DND-41 (cell line): ENCODE results near the gene RAB39B.

Experiments used
- EZH2 ChIP-seq: IDR thresholded peaks from 3 replicates; pipeline ENCODE4 v1.6.1; 2012; ENCODE audit warnings: borderline replicate concordance, low read depth, mild to moderate bottlenecking, moderate library complexity, low read length, inconsistent platforms; ENCODE audit not compliant: severe bottlenecking
- TF ChIP-seq, protein P1 (sequence below): IDR thresholded peaks from 2 replicates; pipeline ENCODE4 v1.5.1; 2012; ENCODE audit warnings: borderline replicate concordance, low read length, moderate library complexity, mild to moderate bottlenecking; ENCODE audit not compliant: poor library complexity, severe bottlenecking; ENCODE audit errors: extremely low read depth

DNA sequence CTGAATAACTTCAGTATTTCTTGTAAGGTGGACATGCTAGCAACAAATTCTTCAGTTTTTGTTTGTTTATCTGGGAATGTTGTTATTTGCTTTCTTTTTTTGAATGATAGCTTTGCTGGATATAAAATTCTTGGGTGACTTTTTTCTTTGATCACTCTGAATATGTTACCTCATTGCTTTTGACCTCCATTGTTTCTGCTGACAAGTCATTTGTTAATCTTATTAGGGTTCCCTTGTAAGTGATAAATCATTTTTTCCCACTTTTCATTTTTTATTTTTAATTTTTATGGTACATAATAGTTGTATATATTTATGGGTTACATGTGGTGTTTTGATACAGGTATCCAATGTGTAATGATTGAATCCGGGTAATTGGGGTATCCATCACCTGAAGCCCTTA, 6.7 kb upstream of the RAB39B start:
- TF ChIP-seq, protein P1, sequence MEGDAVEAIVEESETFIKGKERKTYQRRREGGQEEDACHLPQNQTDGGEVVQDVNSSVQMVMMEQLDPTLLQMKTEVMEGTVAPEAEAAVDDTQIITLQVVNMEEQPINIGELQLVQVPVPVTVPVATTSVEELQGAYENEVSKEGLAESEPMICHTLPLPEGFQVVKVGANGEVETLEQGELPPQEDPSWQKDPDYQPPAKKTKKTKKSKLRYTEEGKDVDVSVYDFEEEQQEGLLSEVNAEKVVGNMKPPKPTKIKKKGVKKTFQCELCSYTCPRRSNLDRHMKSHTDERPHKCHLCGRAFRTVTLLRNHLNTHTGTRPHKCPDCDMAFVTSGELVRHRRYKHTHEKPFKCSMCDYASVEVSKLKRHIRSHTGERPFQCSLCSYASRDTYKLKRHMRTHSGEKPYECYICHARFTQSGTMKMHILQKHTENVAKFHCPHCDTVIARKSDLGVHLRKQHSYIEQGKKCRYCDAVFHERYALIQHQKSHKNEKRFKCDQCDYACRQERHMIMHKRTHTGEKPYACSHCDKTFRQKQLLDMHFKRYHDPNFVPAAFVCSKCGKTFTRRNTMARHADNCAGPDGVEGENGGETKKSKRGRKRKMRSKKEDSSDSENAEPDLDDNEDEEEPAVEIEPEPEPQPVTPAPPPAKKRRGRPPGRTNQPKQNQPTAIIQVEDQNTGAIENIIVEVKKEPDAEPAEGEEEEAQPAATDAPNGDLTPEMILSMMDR = no peak
- no peak for TF ChIP-seq EZH2
